MM.1S (cell line): ENCODE data around the gene BIRC5.

ENCODE experiments used
- EZH2phosphoT487 ChIP-seq: fragments of 300-600 bp; sonication (generic); IDR thresholded peaks from 2 replicates; pipeline ENCODE4 v1.6.1; 2018; ENCODE audit warnings: antibody characterized with exemption, low read length
- TF ChIP-seq, protein P1 (sequence below): fragments of 300-600 bp; sonication (generic); IDR thresholded peaks from 2 replicates; pipeline ENCODE4 v1.5.1; 2016; ENCODE audit warnings: antibody characterized with exemption, low read length, mixed read lengths

- TF ChIP-seq, protein P1, sequence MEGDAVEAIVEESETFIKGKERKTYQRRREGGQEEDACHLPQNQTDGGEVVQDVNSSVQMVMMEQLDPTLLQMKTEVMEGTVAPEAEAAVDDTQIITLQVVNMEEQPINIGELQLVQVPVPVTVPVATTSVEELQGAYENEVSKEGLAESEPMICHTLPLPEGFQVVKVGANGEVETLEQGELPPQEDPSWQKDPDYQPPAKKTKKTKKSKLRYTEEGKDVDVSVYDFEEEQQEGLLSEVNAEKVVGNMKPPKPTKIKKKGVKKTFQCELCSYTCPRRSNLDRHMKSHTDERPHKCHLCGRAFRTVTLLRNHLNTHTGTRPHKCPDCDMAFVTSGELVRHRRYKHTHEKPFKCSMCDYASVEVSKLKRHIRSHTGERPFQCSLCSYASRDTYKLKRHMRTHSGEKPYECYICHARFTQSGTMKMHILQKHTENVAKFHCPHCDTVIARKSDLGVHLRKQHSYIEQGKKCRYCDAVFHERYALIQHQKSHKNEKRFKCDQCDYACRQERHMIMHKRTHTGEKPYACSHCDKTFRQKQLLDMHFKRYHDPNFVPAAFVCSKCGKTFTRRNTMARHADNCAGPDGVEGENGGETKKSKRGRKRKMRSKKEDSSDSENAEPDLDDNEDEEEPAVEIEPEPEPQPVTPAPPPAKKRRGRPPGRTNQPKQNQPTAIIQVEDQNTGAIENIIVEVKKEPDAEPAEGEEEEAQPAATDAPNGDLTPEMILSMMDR: no peak
- no peak for TF ChIP-seq EZH2phosphoT487
Measured at GRCh38 chr17:78256707-78257591, 42.9 kb downstream of the BIRC5 start.
